HG03469 (cell line): ENCODE data around the gene IFNE.

Source experiments
- ATAC-seq: cut with Tn5 transposase; IDR thresholded peaks from one replicate; pipeline ENCODE4 v1.9.1; 2021; ENCODE audit warnings: mild to moderate bottlenecking, moderate library complexity, moderate number of reproducible peaks; ENCODE audit not compliant: unreplicated experiment

The IFNE gene

GRCh38 chr9:21432672-21433425, 49.3 kb downstream of the IFNE start:
- peak; percentile 55 for ATAC-seq
